HG02884 (cell line): ENCODE measurements around the gene SOCS2.

Source experiments
- ATAC-seq: cut with Tn5 transposase; IDR thresholded peaks from one replicate; pipeline ENCODE4 v1.9.1; 2021; ENCODE audit warnings: mild to moderate bottlenecking, moderate library complexity; ENCODE audit not compliant: unreplicated experiment

SOCS2 gene

DNA sequence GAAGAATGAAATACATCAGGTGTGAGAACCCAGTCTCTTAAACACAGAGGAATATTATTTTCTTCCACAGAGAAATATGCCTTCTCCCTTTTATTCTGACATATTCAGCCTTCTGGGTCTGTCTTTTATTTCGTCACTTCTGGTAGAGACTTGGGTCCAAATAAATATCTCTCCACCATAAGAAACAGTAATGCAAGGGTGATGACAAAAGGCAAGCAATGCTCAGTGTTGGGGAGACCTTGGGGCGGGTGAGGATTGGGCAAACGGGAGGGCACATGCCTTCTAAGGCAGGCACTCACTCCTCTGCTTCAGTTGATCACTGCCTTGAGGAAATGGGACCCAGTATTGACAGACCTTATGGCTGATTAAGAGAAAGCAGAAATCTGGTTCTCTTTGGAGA, 6.7 kb upstream of the SOCS2 start:
- ATAC-seq, result no peak

DNA sequence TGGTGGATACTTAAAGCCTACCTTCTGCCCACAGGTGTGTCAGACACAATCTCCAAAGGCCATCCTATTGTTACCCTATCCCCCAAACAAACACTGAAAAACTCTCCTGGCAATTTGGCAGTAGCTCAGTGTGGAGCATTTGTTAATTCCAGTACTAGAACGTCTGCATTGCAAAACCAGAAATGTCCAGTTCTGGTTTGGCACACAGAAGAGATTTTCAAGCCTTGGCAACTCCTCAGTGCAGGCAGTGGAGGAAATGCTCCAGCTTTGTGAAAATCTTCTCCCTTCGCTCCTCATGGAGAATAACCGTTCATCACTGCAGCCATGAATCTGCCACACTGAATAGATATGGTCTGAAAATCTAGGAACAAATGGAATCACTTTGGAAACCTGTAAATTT, 5.3 kb upstream of the SOCS2 start:
- ATAC-seq, result no peak

DNA sequence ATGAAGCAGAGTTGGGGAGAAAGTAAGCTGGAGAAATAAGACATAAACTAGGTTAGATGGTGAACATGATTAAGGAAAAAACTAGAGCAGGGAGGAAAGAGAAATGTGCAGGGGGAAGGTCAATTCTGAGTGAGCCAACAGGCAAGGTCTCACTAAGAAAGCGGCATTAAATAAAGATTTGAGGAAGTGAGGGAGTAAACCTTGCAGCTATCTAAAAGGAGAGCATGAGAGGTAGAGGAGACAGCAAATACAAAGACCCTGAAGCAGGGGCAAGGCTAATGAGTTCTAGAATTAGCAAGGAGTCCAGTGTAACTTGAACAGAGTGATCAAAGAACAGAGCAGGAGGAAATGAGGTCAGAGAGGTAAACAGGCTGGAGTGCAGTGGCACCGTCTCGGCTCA, 4.4 kb upstream of the SOCS2 start:
- no peak for ATAC-seq

DNA sequence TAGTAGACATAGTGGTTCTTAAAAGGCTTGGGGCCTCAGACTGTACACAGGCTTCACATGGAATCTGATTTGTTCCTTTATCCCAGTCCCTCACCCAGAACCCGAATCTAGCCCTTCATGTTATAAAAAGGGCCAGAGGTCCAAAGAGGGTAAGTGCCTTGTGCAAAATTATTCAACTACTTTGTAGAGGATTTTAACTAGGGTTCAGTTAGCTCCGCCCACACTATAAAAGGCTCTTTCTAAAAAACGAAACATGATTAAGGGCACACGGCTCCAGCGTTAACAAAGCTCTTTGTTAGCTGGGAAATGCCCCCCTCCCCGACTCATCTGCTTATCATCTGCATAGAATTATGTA, 3.2 kb upstream of the SOCS2 start:
- ATAC-seq, result no peak

DNA sequence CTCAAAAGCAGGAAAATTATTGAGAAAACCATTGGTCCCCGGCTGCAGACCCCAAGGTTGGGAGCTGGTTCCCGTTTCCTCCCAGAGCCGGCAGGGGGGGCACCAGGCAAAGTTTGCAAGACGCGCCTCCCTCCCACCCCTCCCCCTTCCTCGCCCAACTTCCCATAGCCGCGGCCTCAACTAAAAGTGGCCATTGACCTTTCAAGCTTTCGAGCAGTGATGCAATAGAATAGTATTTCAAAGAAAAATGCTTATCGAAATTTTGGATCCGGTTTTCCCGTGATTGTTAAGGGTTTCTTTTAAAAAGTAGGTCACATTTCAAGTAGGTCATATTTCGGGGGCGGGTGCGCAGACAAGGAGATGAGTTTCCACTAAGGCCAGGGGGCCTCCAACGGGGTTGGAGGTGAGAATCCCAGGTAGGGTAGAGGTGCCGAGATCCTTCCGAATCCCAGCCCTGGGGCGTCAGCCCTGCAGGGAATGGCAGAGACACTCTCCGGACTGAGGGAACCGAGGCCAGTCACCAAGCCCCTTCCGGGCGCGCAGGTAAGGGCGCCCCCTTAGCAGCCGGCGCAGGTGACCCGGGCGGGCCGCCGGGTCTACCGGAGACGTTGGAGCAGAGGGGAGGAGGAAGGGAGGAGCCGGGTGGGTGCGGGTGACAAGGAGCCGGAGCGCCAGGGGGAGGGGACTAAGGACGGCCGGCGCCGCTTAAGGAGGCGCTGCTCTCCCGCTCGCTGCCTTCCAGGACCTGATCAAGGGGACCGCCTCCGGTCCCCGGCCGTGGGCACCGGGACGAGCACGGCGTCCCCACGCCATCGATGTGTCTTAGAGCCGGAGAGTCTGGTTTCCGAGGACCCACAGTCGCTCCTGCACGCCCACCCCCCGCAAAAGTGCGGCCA, 2.6 kb upstream of the SOCS2 start:
- peak; percentile 35 for ATAC-seq

DNA sequence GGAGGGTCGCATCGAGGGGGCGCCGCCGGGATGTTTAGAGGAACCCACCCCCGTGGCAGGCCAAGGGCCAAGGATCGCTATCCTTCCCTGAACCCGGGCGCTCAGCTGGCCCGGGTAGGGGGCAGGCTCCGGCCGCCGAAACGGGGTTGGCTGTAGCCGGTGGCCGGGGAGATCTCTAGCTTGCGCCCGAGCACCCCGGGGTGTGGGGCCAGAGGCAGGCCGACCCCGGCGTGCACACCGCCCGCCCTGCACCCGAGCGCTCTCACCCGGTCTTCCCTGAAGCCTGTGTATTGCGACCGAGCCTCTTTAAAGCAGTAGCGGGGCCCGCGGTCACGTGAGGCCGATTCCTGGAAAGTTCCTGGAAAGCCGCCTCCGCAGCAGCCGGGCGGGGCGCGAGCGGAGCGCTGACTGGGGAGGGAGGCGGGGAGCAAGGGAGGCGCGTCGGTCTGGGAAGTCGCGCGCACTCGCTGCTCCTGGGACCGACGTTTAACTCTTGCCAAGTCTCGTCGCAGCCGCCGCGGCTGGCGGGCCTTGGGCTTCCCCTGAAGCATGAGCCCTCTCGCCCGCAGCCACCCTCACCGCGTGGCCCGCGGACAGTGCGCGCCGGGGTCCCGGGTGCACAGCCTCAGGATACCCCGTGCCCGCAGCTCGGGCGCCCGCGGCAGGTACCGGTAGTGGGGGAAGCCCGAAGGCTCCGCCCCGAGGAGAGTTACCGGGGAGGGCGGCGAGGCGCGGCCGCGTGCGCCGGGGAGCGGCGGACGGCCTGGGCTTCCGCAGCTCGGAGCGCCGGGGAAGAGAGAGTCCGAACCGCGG, 1.7 kb upstream of the SOCS2 start:
- peak; percentile 43 for ATAC-seq

DNA sequence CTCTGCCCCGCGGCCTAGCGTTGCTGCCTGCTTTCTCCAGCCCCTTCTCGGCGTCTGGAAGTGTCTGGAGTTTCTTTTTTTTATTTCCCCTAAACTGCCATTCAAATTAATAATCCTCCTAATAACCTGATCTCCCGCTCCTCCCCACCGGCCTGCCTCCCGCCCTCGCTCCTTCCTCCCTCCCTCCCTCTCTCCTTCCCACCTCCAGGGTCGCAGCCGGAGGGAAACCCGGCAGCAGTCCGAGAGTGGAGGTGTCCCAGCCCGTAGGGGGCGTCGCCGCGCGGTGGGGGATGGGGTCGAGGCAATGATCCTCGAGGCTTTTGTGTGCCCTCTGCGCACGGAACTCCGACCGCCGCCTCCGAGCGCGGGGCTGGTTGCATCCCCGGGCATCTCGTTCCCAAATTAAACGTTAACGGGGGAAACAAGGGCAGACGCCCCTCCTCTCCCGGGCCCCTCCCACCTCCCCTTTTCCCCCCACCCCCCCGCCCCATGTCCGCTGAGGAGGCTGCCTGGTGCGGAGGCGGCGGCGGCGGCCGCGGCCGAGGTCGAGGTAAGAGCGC, 1.0 kb upstream of the SOCS2 start:
- no peak for ATAC-seq

DNA sequence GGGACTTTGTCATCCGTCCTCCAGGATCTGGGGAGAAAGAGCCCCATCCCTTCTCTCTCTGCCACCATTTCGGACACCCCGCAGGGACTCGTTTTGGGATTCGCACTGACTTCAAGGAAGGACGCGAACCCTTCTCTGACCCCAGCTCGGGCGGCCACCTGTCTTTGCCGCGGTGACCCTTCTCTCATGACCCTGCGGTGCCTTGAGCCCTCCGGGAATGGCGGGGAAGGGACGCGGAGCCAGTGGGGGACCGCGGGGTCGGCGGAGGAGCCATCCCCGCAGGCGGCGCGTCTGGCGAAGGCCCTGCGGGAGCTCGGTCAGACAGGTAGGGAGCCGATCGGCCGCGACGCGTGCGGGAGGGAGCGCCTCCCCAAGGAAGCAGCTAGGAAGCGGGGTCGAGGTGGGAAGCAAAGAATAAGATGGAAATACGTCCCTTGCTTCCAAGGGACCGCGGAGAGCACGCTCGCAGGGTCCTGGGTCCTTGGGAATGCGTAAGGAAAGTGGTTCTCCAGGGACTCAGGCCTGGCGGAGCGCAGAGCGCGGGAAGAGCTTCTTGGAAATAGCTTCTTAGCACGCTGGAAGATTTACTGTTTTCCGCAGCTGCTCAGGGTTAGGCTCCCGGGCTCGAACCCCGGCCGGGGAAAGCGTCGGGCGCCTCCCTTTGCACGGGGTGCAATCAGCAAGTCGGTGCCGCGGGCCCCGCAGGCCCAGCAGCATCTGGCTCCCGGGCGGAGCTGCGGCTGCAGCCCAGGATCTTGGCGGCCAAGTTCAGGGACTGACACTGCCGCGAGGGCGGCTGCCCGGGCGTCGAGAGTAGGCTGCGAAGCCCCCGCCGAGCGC, 457 bp downstream of the SOCS2 start:
- no peak for ATAC-seq

DNA sequence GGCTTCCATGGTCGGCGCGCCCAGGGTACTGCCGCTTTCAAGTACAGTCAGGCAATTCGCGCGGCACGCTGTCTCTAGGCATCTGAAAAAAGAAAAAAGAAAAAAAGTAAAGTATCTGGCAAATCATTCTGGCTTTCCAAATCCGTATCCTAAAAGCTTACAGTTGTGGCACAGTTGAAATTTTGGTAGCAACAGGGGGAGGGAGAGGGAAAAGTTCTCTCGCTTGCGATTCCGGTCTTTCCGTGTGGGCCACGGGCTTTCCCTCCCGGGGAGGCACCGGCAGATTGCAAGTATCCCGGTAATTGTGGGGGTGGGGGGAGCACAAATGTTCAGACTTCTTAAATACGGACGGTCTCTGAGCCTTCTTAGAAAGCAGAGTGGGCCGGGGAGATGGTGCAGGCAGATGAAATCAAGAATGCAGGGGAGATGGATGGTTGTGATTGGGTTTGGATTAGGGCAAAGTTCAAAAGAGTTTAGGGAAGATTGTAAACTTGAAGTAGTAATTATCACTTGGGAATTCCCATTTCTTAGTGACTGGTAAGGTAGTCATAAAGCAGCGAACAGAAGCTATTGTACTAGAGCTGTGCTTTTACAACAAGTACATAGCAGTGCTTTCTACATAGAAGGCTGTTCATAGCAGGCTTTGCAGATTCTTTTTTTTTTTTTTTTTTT, 1.2 kb downstream of the SOCS2 start:
- ATAC-seq, result no peak

DNA sequence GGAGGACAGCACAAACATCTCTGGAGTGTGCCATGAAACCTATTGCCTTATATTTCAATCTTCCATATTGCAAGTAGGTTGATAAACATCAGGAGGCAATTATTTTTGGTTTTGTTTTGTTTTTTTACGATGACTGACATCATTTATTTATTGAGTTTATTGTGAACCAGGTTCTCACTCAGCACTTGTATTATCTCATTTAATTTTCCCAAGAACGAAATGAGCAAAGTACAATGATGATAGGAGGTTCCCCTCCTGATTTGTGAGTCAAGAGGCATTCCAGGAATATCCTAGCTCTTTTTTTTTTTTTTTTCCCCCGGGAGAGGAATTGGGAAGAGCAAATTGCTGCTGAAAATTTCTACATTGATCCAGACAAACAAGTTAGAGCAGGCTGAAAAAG, 4.7 kb downstream of the SOCS2 start:
- ATAC-seq, result no peak

DNA sequence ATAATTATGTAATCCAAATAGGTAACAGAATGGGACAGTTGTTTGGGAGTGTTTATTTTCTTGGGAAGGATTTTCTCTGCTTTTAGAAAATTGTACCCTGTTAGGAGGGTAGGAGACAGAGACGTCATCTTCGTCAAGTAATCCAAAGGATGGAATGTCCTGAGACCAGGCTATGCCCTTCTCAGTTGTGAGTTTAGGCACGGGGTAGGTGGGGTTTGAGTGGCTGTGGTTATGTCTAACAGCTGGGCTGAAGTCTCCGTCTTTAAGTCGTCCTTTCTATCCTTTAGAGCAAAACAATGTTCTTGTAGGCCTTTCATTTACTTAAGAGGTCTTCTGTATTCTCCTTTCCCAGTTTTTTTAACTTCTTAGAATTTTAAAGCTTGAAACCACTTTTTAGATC, 5.7 kb downstream of the SOCS2 start:
- ATAC-seq, result no peak

DNA sequence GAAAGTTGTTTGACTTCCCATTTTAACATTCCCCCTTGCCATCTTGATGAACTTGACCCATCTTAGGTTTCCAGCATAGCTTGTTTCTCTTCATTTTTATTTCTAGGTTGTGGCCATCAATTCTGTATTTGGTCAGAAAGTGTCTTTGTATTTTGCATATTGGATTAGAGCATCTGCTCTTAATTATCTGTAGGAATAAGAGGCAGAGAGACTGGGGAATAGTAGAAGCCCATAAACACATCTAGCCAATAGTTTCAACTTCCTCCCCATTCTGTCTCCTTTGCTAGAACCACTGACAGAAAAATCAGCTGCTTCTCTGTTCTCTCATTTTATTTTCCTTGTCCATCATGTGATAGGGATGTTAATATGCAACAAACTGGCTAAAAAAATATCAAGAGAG, 8.2 kb downstream of the SOCS2 start:
- no peak for ATAC-seq

DNA sequence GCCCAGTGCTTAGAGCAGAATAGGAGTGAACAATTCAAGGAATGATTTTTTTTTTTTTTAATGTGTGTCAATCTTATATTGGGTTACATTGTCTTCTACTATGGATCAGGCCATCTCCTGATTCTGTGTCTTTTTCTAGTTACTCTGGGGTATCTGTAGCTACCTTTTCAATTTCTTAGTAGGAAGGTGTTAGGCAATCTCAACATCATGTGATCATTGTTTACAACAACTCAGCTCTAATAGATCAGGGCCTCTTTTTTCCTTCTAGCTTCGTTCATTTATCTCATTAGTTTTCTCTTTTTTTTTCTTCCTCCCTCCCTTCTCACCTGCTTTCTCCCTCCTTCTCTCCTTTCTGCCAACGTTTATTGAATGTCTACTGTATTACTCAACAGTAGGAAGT, 8.9 kb downstream of the SOCS2 start:
- no peak for ATAC-seq

DNA sequence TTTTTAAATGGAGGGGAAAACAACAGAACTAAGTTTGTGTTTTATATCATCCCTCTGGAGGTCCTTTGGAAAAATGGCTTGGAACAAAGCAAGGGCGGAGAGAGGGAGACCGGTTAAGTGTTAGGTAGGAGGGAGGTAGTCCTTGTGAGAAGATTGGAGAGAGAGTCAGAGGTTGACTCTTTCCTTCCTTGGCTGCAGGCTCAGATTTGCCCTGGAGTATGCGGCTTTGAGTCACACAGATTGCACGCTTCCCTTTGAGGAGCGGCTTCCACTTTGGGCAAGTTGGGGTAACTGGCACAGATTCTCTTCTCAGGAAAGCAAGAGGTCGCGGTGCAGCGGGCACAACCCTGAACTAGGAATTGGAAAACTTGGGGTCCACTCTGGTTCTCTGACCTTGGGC, 9.9 kb downstream of the SOCS2 start:
- ATAC-seq, result no peak

DNA sequence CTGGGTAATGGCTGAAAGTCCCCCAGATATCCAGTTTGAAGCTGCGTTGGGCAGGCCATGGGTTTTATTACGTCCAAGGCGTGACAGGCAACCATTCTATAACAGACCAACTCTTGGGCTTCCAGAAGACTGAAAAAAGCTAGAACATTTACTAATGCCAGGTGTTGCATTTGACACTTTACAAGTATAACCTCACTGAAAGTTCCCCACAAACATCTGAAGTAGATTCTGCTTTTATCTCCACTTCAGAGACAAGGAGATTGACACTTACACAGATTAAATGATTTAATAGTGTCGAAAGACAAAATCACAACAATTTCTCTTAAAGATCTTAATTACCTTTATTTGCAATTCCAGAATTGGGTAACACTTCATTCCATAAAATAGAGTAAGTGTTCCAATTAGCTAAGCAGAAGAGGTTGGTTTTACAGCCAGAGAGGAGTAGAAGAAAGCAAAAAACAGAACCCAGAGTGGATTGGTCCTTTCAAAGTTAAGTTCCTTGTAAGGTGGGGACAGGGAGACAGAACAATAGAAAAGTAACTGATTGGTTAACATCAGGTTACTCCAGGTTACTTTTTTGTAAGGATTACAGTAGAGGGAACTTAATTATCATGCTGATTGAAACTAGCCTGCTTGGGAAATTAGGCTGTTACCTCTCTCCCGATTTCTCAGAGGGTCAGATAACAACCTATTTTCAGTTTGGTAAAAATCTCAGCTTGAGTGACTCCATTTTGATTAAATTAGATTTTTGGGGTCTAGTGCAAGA, 11.3 kb downstream of the SOCS2 start:
- ATAC-seq, result no peak

DNA sequence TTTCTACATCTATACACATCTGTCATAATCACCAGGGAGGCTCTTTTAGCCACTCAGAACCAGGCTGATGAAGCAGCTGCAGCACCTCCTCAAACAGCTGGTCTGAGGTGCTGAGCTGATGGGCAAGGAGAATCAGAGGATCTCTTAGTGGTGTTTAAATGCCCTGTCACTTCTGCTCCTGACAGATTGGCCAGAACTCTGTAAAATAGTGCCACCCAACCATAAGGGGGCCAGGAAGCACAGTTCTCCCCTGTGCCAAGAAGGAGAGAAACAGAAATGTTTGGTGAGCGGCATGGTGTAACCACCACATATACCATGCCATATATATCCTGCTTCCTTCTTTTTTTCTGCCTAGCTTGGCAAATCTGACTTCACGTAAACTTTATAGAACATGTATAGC, 12.8 kb downstream of the SOCS2 start:
- no peak for ATAC-seq

DNA sequence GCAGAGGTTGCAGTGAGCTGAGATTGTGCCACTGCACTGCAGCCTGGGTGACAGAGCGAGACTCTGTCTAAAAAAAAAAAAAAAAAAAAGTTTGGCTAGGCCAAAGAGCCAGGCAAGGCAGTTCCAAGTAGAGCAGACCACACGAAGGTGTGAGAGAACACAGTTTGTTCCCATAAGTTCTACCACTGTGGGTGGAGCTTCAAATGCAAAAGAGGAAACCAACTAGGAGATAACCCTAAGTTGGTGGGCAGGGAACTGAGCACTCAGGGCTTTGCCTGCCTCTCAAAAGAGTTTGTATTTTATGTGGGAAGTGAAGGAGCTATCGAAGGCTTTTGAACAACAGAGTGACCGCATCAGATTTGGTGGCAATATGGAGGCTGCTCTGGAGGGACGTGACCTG, 15.1 kb downstream of the SOCS2 start:
- no peak for ATAC-seq

DNA sequence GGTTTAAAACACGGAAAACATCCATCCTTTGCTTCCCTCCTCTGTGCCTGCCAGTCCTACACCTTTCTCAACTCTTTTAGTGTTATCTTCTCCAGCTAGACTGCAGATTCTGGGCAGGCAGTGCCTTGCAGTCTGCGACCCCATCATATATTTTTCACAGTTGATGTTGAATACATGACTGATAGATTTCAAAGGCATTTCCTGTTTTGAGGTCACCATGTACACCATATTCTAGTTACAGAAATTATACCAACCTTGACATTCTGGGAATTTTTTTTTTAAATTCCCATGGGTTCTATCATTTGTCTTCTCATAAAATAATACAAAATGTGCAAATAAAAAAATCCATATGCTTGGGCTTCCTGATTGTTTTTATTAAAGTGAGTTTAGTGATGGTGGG, 16.6 kb downstream of the SOCS2 start:
- no peak for ATAC-seq

DNA sequence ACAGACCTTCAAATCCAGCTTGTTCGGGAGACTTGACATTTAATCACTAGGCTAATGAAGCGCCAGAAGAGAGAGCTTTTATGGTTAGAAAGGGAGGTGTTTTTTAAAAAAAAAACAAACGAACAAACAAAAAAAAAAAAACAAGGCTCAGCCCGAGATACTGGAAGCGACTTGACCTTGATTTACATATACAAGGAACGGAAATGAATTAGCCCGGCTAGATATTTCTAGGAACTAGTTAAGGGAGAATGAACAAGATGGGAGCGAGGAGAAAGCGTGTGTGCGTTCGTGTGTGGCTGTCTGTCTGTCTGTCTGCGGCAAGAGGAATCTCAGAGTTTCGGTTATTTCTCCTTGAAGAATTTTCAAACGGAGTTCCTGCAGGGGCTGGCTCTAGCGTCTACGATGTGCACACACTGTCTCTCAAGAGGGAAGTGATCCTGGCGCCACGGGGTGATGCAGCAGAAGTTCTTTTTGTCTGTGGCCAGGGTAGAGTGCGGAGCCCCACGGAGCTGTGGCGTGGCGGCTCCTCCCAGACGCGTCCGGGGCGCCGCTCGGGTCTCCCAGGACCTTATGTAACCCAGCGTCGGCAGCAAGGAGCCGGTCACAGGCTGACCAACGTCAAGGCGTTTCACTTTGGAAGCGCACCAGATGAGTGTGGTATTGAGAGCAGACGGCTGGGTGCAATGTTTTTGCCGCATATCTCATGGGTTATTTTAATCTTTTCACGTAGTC, 18.8 kb downstream of the SOCS2 start:
- peak; percentile 75 for ATAC-seq
